Epithelial cell of proximal tubule (primary cell): Measurements from ENCODE around the gene CDKN3. TPM values are rescaled to one million over a fixed set of nuclear protein-coding genes. Genes with fewer than 3 reads are reported as not detected.
"Not testable (repeated sequence)": the region's sequence is repeated elsewhere in the genome, so short reads cannot be mapped to it uniquely, and the experiment has no call there.

Source experiments
- DNase-seq: peaks from one replicate; pipeline ENCODE4 v3.0.0-alpha.2; 2011; ENCODE audit warnings: low read depth
- H3K4me3 ChIP-seq: 2 replicates; pipeline ENCODE4 v1.5.1; 2011; ENCODE audit warnings: low read depth, mild to moderate bottlenecking, low read length
- CTCF ChIP-seq: conservative IDR thresholded peaks from 2 replicates; pipeline ENCODE4 v1.5.1; 2012; ENCODE audit warnings: low read depth, mild to moderate bottlenecking, low read length
- total RNA-seq: library from RNA; depleted of rRNA; stranded (reverse); fragments of >200 nt; gene quantifications from 2 replicates; pipeline ENCODE4 v1.2.3, GENCODE V29; 2015

The CDKN3 gene
- total RNA-seq, 1 donor from 2014 or later = 81.4 TPM

DNA sequence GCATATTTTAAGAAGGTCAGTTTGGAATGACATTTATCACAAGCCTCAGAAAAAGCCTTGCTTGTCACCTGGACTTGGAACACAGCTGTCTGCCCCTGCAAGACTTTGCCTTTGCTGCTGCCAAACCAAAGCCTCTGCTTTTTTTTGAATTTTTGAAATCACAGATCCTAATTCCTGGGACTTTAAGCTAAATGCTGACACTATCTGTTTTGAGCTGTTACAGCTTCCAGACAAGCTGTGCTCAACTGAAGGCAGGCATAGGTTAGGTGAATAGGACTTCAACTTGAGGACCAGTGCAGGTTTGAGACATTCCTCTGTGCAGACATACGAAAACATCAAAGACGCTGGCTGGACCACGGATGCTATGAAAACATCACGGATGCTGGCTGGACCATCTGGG, 11.3 kb upstream of the CDKN3 start:
- no peak for DNase-seq
- no peak for TF ChIP-seq CTCF
- H3K4me3 ChIP-seq = no peak overlapping the region

GRCh38 chr14:54387328-54387727, 9.5 kb upstream of the CDKN3 start:
- peak; percentile 56 for DNase-seq
- no peak for TF ChIP-seq CTCF
- H3K4me3 ChIP-seq = no peak overlapping the region

GRCh38 chr14:54392131-54392859, 4.5 kb upstream of the CDKN3 start:
- no peak overlapping the region for H3K4me3 ChIP-seq
- no peak for DNase-seq
- no peak for TF ChIP-seq CTCF

GRCh38 chr14:54392986-54393884, 3.6 kb upstream of the CDKN3 start:
- DNase-seq, H3K4me3 ChIP-seq: not testable (repeated sequence)

- DNase-seq = no peak
- no peak for TF ChIP-seq CTCF
- no peak overlapping the region for H3K4me3 ChIP-seq
These were observed 2.2 kb upstream of the CDKN3 start for GRCh38 chr14:54394596-54394995.

DNA sequence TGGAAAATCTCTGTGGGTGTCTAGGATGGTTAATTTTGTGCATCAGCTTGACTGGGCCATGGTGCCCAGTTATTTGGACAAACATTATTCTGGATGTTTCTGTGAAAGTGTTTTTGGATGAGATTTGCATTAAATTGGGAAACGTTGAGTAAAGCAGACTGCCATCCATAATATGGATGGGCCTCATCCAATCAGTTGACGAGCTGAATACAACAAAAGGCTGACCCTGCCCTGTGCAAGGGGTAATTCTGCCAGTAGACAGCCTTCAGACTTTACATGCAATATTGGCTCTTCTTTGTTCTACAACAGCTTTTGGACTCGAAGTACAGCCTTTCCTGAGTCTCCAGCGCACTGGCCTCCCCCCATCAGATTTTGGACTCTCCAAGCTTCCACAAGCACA, 1.5 kb upstream of the CDKN3 start:
- no peak for DNase-seq
- H3K4me3 ChIP-seq = no peak overlapping the region
- TF ChIP-seq CTCF = no peak

DNA sequence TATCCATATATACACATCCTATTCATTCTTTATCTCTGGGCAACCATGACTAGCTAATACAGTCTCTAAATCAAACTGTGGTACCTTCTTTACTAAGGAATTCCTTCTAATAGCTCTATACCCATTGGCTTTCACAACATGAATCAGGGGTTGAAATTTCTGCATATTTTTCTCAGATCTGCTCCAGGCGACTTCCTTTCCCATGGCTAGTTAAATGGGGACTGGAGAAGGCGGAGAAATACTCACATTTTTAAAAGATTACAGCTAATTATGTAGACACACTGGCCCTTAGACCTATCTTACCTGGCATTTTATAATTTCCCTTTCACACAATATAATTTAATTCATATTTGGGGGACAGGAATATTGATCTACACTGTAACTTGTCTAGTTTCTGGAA, 1.1 kb upstream of the CDKN3 start:
- DNase-seq = no peak
- H3K4me3 ChIP-seq = no peak overlapping the region
- TF ChIP-seq CTCF = no peak
